ENCODE results near the gene PIK3R2.

DNA sequence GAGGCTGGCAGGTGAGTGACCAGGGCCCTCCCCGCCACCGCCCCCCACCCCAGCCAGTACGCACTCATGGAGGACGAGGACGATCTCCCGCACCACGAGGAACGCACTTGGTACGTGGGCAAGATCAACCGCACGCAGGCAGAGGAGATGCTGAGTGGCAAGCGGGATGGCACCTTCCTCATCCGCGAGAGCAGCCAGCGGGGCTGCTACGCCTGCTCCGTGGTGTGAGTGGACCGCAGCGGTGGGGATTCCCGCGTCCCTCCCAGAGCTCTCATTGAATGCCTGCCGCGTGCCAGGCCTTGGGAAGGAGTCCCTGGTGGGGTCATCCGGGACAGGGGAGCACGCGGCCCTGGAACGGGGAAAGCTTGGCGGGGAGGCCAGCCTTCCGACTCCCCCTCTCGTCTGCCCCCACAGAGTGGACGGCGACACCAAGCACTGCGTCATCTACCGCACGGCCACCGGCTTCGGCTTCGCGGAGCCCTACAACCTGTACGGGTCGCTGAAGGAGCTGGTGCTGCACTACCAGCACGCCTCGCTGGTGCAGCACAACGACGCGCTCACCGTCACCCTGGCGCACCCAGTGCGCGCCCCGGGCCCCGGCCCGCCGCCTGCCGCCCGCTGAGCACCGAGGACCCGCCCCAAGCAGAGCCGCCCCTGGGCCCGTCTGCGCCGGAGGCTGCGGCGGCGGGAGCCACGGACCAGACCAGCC lies 15.9 kb downstream of the PIK3R2 start:
- TF ChIP-seq YY1 (IDR thresholded peaks at IDR 0.05; ENCODE audit: insufficient read depth, insufficient read length) (no peak), ZNF274 (IDR thresholded peaks at IDR 0.05; ENCODE audit: low read depth, low read length) (no peak)
